HCT116 (cell line): ENCODE measurements around the gene KXD1. TPM values are rescaled to one million over a fixed set of nuclear protein-coding genes. Genes with fewer than 3 reads are reported as not detected.

Source experiments
- ATAC-seq: fragments of 200-7000 bp; cut with Tn5 transposase; 2 replicates; pipeline ENCODE4 v1.9.1; 2020; ENCODE audit warnings: mild to moderate bottlenecking, moderate library complexity
- BruUV-seq: library from RNA; stranded (reverse); fragments of 400-500 nt; replicated peaks from 2 replicates; lab custom pipeline; 2021; lab: Mats Ljungman, UMichigan
- CTCF ChIA-PET: fragments of 300-600 bp; sonication (Branson Sonifier 250); formaldehyde crosslinking; loops from one replicate; lab custom pipeline; 2021; ENCODE audit warnings: antibody characterized with exemption; lab: Charles Lee
- POLR2A ChIA-PET: fragments of 300-600, 350-600 bp; sonication (Branson Sonifier 250); formaldehyde crosslinking; loops from one replicate; lab custom pipeline; 2021; ENCODE audit warnings: antibody characterized with exemption; lab: Charles Lee
- RAD21 ChIA-PET, 2 experiments: fragments of 300-600 bp; sonication (Branson Sonifier 250); formaldehyde crosslinking; loops; one replicate each; lab custom pipeline; 2023; ENCODE audit warnings: low total read pairs in 2 of 2; ENCODE audit not compliant: uncharacterized antibody in 2 of 2, unreplicated experiment in 2 of 2, low non-redundant PET in 1 of 2; lab: Charles Lee
- DNase-seq: peaks from one replicate; pipeline ENCODE4 v3.0.0-alpha.2; 2010; ENCODE audit warnings: low read depth, low spot score
- H2AFZ ChIP-seq: fragments of 200-600 bp; shearing (Covaris generic), sonication (generic); 2 replicates; pipeline ENCODE4 v1.6.1; 2017; ENCODE audit warnings: low read depth, mixed run types, mixed read lengths, antibody characterized with exemption, low read length; ENCODE audit not compliant: poor library complexity, severe bottlenecking
- H3K27ac ChIP-seq: 2 replicates; pipeline ENCODE4 v1.5.1; 2012; ENCODE audit warnings: low read depth, low read length
- H3K27me3 ChIP-seq: fragments of 200-600 bp; sonication (generic); 2 replicates; pipeline ENCODE4 v1.6.1; 2016; ENCODE audit warnings: mixed run types, low read length, mixed read lengths; ENCODE audit not compliant: insufficient read depth
- H3K36me3 ChIP-seq, 2 experiments: fragments of 200-500 bp in 1 of 2; fragments of 200-600 bp in 1 of 2; sonication (Bioruptor generic) in 1 of 2; sonication (generic) in 1 of 2; 2 replicates each; pipeline versions ENCODE4 v1.5.1 to v1.6.1; 2014 to 2016; ENCODE audit warnings: low read length in 2 of 2, inconsistent platforms in 1 of 2, mixed read lengths in 1 of 2, mixed run types in 1 of 2; ENCODE audit not compliant: insufficient read depth in 2 of 2, control insufficient read depth in 1 of 2
- H3K4me1 ChIP-seq, 2 experiments: fragments of 200-600 bp in 1 of 2; sonication (generic) in 1 of 2; 2 replicates each; pipeline versions ENCODE4 v1.5.1 to v1.6.1; 2012 to 2017; ENCODE audit warnings: low read length in 2 of 2, inconsistent platforms in 1 of 2, mild to moderate bottlenecking in 1 of 2, mixed read lengths in 1 of 2, mixed run types in 1 of 2, moderate library complexity in 1 of 2; ENCODE audit not compliant: insufficient read depth in 2 of 2, control insufficient read depth in 1 of 2
- H3K4me2 ChIP-seq: fragments of 200-600 bp; sonication (generic); 2 replicates; pipeline ENCODE4 v1.6.1; 2017; ENCODE audit warnings: mixed run types, low read length, mixed read lengths
- H3K4me3 ChIP-seq, 2 experiments: fragments of 200-600 bp in 1 of 2; sonication (generic) in 1 of 2; replicated peaks in 1 of 2; 2 replicates each; pipeline ENCODE4 v1.5.1; 2011 to 2016; ENCODE audit warnings: low read length in 2 of 2, control low read depth in 1 of 2, low read depth in 1 of 2, mild to moderate bottlenecking in 1 of 2, mixed read lengths in 1 of 2, mixed run types in 1 of 2
- H3K79me2 ChIP-seq: fragments of 200-600 bp; sonication (generic); 2 replicates; pipeline ENCODE4 v1.6.1; 2017; ENCODE audit warnings: mild to moderate bottlenecking, mixed run types, low read length, moderate library complexity, mixed read lengths; ENCODE audit not compliant: insufficient read depth
- H3K9ac ChIP-seq: fragments of 200-600 bp; sonication (generic); 2 replicates; pipeline ENCODE4 v1.6.1; 2016; ENCODE audit warnings: low read length, mixed read lengths
- H3K9me2 ChIP-seq: fragments of 200-600 bp; sonication (generic), shearing (Covaris generic); 2 replicates; pipeline ENCODE4 v1.6.1; 2017; ENCODE audit warnings: mixed run types, mild to moderate bottlenecking, moderate library complexity; ENCODE audit not compliant: insufficient read depth
- H3K9me3 ChIP-seq, 2 experiments: fragments of 200-500 bp in 1 of 2; fragments of 200-600 bp in 1 of 2; sonication (Bioruptor generic) in 1 of 2; sonication (generic) in 1 of 2; 2 replicates each; pipeline ENCODE4 v1.6.1; 2014 to 2017; ENCODE audit warnings: low read length in 2 of 2, mixed read lengths in 2 of 2, inconsistent platforms in 1 of 2, low read depth in 1 of 2, mild to moderate bottlenecking in 1 of 2, mixed run types in 1 of 2, moderate library complexity in 1 of 2; ENCODE audit not compliant: control insufficient read depth in 1 of 2, insufficient read depth in 1 of 2
- H4K20me1 ChIP-seq: fragments of 200-600 bp; sonication (generic), shearing (Covaris generic); 2 replicates; pipeline ENCODE4 v1.6.1; 2017; ENCODE audit warnings: mixed run types, mild to moderate bottlenecking, moderate library complexity; ENCODE audit not compliant: insufficient read depth
- ATF3 ChIP-seq: IDR thresholded peaks from 2 replicates; pipeline ENCODE4 v1.6.1; 2012
- CEBPB ChIP-seq: IDR thresholded peaks from 2 replicates; pipeline ENCODE4 v1.6.1; 2012; ENCODE audit warnings: low read depth
- EGR1 ChIP-seq: IDR thresholded peaks from 2 replicates; pipeline ENCODE4 v1.6.1; 2012; ENCODE audit warnings: low read depth
- EZH2 ChIP-seq: fragments of 200-600 bp; sonication (generic); IDR thresholded peaks from 2 replicates; pipeline ENCODE4 v1.6.1; 2017; ENCODE audit warnings: antibody characterized with exemption, mixed run types
- EZH2phosphoT487 ChIP-seq: fragments of 200-600 bp; IDR thresholded peaks from 2 replicates; pipeline ENCODE4 v1.6.1; 2018; ENCODE audit warnings: antibody characterized with exemption, borderline replicate concordance
- FOSL1 ChIP-seq: IDR thresholded peaks from 2 replicates; pipeline ENCODE4 v1.6.1; 2012; ENCODE audit warnings: low read depth
- JUND ChIP-seq: IDR thresholded peaks from 2 replicates; pipeline ENCODE4 v1.6.1; 2012
- POLR2A ChIP-seq: IDR thresholded peaks from 2 replicates; pipeline ENCODE4 v1.7.0; 2011; ENCODE audit warnings: borderline replicate concordance; ENCODE audit not compliant: insufficient read depth, insufficient read length; ENCODE audit errors: extremely low read depth
- RAD21 ChIP-seq: IDR thresholded peaks from 2 replicates; pipeline ENCODE4 v1.6.1; 2012; ENCODE audit warnings: low read depth, mild to moderate bottlenecking
- SIN3A ChIP-seq: IDR thresholded peaks from 2 replicates; pipeline ENCODE4 v1.6.1; 2012; ENCODE audit warnings: low read depth
- SRF ChIP-seq: IDR thresholded peaks from 2 replicates; pipeline ENCODE4 v1.6.1; 2012; ENCODE audit warnings: low read depth
- TCF7L2 ChIP-seq: IDR thresholded peaks from 2 replicates; pipeline ENCODE4 v1.7.0; 2011; ENCODE audit warnings: borderline replicate concordance, inconsistent platforms; ENCODE audit not compliant: insufficient read depth, insufficient read length; ENCODE audit errors: extremely low read depth
- YY1 ChIP-seq: IDR thresholded peaks from 2 replicates; pipeline ENCODE4 v1.6.1; 2011; ENCODE audit warnings: low read length, low read depth, moderate library complexity, mild to moderate bottlenecking; ENCODE audit not compliant: insufficient replicate concordance; ENCODE audit errors: extremely low read depth
- ZBTB33 ChIP-seq: IDR thresholded peaks from 2 replicates; pipeline ENCODE4 v1.6.1; 2011; ENCODE audit warnings: mild to moderate bottlenecking, low read length, moderate library complexity; ENCODE audit not compliant: insufficient replicate concordance; ENCODE audit errors: extremely low read depth
- ZFX ChIP-seq: fragments of 450-650 bp; IDR thresholded peaks from 2 replicates; pipeline ENCODE4 v1.6.1; 2017
- ZNF274 ChIP-seq: fragments of 200-500 bp; sonication (Bioruptor generic); IDR thresholded peaks from 2 replicates; pipeline ENCODE4 v1.6.1; 2014; ENCODE audit warnings: mild to moderate bottlenecking, low read depth, low read length, inconsistent platforms
- intact Hi-C: fragments of 100-400 bp; cut with micrococcal nuclease; formaldehyde crosslinking; loops from 2 replicates; pipeline ENCODE4 v1.10.0; 2022
- total RNA-seq: library from RNA; stranded (reverse); gene quantifications from one replicate; pipeline ENCODE4 v1.2.1, GENCODE V29; 2021; ENCODE audit not compliant: unreplicated experiment
- TF ChIP-seq, protein P1 (sequence below), 3 experiments: fragments of 200-600 bp in 1 of 3; sonication (generic) in 1 of 3; IDR thresholded peaks in 2 of 3; conservative IDR thresholded peaks in 1 of 3; 2 replicates each; pipeline ENCODE4 v1.5.1; 2012 to 2017; ENCODE audit warnings: low read depth in 2 of 3, low read length in 2 of 3, antibody characterized with exemption in 1 of 3, borderline replicate concordance in 1 of 3, control low read depth in 1 of 3, mild to moderate bottlenecking in 1 of 3, mixed read lengths in 1 of 3, mixed run types in 1 of 3, moderate library complexity in 1 of 3; ENCODE audit not compliant: insufficient read depth in 1 of 3
- TF ChIP-seq, protein P2 (sequence below): IDR thresholded peaks from 2 replicates; pipeline ENCODE4 v1.6.1; 2012
- TF ChIP-seq, protein P3 (sequence below): IDR thresholded peaks from 2 replicates; pipeline ENCODE4 v1.6.1; 2012; ENCODE audit warnings: low read depth

The KXD1 gene
- total RNA-seq, 1 experiment from 2014 or later: 139 TPM

- H3K4me3 ChIP-seq: no peak overlapping the region
- no peak overlapping the region for H3K9ac ChIP-seq
- ChIA-PET CTCF (no interaction called here), RAD21 (no interaction called here), POLR2A (no interaction called here)
- no peak overlapping the region for H3K27ac ChIP-seq
- BruUV-seq: no TSS peak
- H3K9me2 ChIP-seq: no peaks in the 10 kb centered on the region
- no peaks in the 10 kb centered on the region; a peak in 2 of 4 replicates for H3K36me3 ChIP-seq
- H3K27me3 ChIP-seq: no peaks in the 10 kb centered on the region
- H3K79me2 ChIP-seq: peaks cover 93% of the 10 kb centered on the region
- no peak overlapping the region for H3K4me2 ChIP-seq
- H4K20me1 ChIP-seq: 0 out of 2 replicates have a peak, but pooled peaks cover 2% of the 10 kb centered on the region
- H2AFZ ChIP-seq: no peak overlapping the region
- no peaks in the 10 kb centered on the region for H3K9me3 ChIP-seq
- DNase-seq (no peak), ATAC-seq (no peak)
- intact Hi-C loops: no loop called here
- H3K4me1 ChIP-seq: peaks cover 14 to 23% of the 10 kb centered on the region in 2 experiments
- TF ChIP-seq ZFX: no peak
- TF ChIP-seq SIN3A: no peak
- TF ChIP-seq, protein P1, sequence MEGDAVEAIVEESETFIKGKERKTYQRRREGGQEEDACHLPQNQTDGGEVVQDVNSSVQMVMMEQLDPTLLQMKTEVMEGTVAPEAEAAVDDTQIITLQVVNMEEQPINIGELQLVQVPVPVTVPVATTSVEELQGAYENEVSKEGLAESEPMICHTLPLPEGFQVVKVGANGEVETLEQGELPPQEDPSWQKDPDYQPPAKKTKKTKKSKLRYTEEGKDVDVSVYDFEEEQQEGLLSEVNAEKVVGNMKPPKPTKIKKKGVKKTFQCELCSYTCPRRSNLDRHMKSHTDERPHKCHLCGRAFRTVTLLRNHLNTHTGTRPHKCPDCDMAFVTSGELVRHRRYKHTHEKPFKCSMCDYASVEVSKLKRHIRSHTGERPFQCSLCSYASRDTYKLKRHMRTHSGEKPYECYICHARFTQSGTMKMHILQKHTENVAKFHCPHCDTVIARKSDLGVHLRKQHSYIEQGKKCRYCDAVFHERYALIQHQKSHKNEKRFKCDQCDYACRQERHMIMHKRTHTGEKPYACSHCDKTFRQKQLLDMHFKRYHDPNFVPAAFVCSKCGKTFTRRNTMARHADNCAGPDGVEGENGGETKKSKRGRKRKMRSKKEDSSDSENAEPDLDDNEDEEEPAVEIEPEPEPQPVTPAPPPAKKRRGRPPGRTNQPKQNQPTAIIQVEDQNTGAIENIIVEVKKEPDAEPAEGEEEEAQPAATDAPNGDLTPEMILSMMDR (IDR thresholded peaks at IDR 0.05 in 2 of 3, conservative IDR thresholded peaks at IDR 0.05 in 1 of 3; ENCODE audit: borderline replicate concordance in 1 of 3, insufficient read depth in 1 of 3, low read depth in 2 of 3, low read length in 2 of 3): no peak
- no peak for TF ChIP-seq ZNF274
- TF ChIP-seq FOSL1: no peak
- TF ChIP-seq, protein P2, sequence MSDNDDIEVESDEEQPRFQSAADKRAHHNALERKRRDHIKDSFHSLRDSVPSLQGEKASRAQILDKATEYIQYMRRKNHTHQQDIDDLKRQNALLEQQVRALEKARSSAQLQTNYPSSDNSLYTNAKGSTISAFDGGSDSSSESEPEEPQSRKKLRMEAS: no peak
- TF ChIP-seq EZH2: no peak
- no peak for TF ChIP-seq SRF
- TF ChIP-seq JUND: no peak
- TF ChIP-seq EGR1: no peak
- no peak for TF ChIP-seq TCF7L2
- no peak for TF ChIP-seq POLR2A
- no peak for TF ChIP-seq RAD21
- no peak for TF ChIP-seq ATF3
- no peak for TF ChIP-seq EZH2phosphoT487
- no peak for TF ChIP-seq CEBPB
- TF ChIP-seq YY1: no peak
- no peak for TF ChIP-seq ZBTB33
- TF ChIP-seq, protein P3, sequence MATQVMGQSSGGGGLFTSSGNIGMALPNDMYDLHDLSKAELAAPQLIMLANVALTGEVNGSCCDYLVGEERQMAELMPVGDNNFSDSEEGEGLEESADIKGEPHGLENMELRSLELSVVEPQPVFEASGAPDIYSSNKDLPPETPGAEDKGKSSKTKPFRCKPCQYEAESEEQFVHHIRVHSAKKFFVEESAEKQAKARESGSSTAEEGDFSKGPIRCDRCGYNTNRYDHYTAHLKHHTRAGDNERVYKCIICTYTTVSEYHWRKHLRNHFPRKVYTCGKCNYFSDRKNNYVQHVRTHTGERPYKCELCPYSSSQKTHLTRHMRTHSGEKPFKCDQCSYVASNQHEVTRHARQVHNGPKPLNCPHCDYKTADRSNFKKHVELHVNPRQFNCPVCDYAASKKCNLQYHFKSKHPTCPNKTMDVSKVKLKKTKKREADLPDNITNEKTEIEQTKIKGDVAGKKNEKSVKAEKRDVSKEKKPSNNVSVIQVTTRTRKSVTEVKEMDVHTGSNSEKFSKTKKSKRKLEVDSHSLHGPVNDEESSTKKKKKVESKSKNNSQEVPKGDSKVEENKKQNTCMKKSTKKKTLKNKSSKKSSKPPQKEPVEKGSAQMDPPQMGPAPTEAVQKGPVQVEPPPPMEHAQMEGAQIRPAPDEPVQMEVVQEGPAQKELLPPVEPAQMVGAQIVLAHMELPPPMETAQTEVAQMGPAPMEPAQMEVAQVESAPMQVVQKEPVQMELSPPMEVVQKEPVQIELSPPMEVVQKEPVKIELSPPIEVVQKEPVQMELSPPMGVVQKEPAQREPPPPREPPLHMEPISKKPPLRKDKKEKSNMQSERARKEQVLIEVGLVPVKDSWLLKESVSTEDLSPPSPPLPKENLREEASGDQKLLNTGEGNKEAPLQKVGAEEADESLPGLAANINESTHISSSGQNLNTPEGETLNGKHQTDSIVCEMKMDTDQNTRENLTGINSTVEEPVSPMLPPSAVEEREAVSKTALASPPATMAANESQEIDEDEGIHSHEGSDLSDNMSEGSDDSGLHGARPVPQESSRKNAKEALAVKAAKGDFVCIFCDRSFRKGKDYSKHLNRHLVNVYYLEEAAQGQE: no peak
Observed at GRCh38 chr19:18514800-18515682, 42.6 kb upstream of the KXD1 start.
